ENCODE results near the gene MACROD2.

Gene MACROD2

GRCh38 chr20:15740046-15740775 is 1744.9 kb downstream of the MACROD2 start:
- no peak for DNase-seq (ENCODE audit: low read depth, low spot score)
- Histone ChIP-seq H3K4me1 (ENCODE audit: insufficient read depth, insufficient read length) (no peaks in the 10 kb centered on the region), H3K36me3 (ENCODE audit: insufficient read depth, insufficient read length, low read length) (no peaks in the 10 kb centered on the region), H3K27me3 (ENCODE audit: insufficient read depth, insufficient read length) (no peaks in the 10 kb centered on the region), H3K4me3 (ENCODE audit: insufficient read length, low read depth) (no peak overlapping the region), H3K9ac (ENCODE audit: insufficient read length, low read depth) (no peak overlapping the region), H3K9me3 (ENCODE audit: insufficient read depth, low read length) (no peaks in the 10 kb centered on the region)
- no peak for TF ChIP-seq ZNF274 (IDR thresholded peaks at IDR 0.05; ENCODE audit: low read depth, low read length)
- no peak for TF ChIP-seq YY1 (IDR thresholded peaks at IDR 0.05; ENCODE audit: insufficient read depth, insufficient read length)
- no peak for TF ChIP-seq SUZ12 (IDR thresholded peaks at IDR 0.05; ENCODE audit: extremely low read depth, insufficient read depth, insufficient read length)

GRCh38 chr20:15742087-15742486 is 1746.8 kb downstream of the MACROD2 start:
- Histone ChIP-seq H3K9me3 (ENCODE audit: insufficient read depth, low read length) (peaks cover 1% of the 10 kb centered on the region; the same call in 1 of the 2 replicates), H3K36me3 (ENCODE audit: insufficient read depth, insufficient read length, low read length) (no peaks in the 10 kb centered on the region), H3K27me3 (ENCODE audit: insufficient read depth, insufficient read length) (no peaks in the 10 kb centered on the region), H3K9ac (ENCODE audit: insufficient read length, low read depth) (no peak overlapping the region), H3K4me1 (ENCODE audit: insufficient read depth, insufficient read length) (no peaks in the 10 kb centered on the region), H3K4me3 (ENCODE audit: insufficient read length, low read depth) (no peak overlapping the region)
- no peak for DNase-seq (ENCODE audit: low read depth, low spot score)
- TF ChIP-seq SUZ12 (IDR thresholded peaks at IDR 0.05; ENCODE audit: extremely low read depth, insufficient read depth, insufficient read length) (no peak), YY1 (IDR thresholded peaks at IDR 0.05; ENCODE audit: insufficient read depth, insufficient read length) (no peak), ZNF274 (IDR thresholded peaks at IDR 0.05; ENCODE audit: low read depth, low read length) (no peak)

GRCh38 chr20:15742627-15743026 is 1747.3 kb downstream of the MACROD2 start:
- H3K4me1 ChIP-seq (ENCODE audit: insufficient read depth, insufficient read length) = no peaks in the 10 kb centered on the region
- TF ChIP-seq SUZ12 (IDR thresholded peaks at IDR 0.05; ENCODE audit: extremely low read depth, insufficient read depth, insufficient read length) = no peak
- TF ChIP-seq ZNF274 (IDR thresholded peaks at IDR 0.05; ENCODE audit: low read depth, low read length) = no peak
- no peak for TF ChIP-seq YY1 (IDR thresholded peaks at IDR 0.05; ENCODE audit: insufficient read depth, insufficient read length)
- no peak for DNase-seq (ENCODE audit: low read depth, low spot score)
- H3K27me3 ChIP-seq (ENCODE audit: insufficient read depth, insufficient read length) = no peaks in the 10 kb centered on the region
- peaks cover 6% of the 10 kb centered on the region; the same call in 1 of the 2 replicates for H3K9me3 ChIP-seq (ENCODE audit: insufficient read depth, low read length)
- no peak overlapping the region for H3K9ac ChIP-seq (ENCODE audit: insufficient read length, low read depth)
- H3K36me3 ChIP-seq (ENCODE audit: insufficient read depth, insufficient read length, low read length) = no peaks in the 10 kb centered on the region
- no peak overlapping the region for H3K4me3 ChIP-seq (ENCODE audit: insufficient read length, low read depth)

- H3K9ac ChIP-seq (ENCODE audit: insufficient read length, low read depth) = no peak overlapping the region
- no peak for TF ChIP-seq SUZ12 (IDR thresholded peaks at IDR 0.05; ENCODE audit: extremely low read depth, insufficient read depth, insufficient read length)
- TF ChIP-seq YY1 (IDR thresholded peaks at IDR 0.05; ENCODE audit: insufficient read depth, insufficient read length) = no peak
- TF ChIP-seq ZNF274 (IDR thresholded peaks at IDR 0.05; ENCODE audit: low read depth, low read length) = no peak
- H3K9me3 ChIP-seq (ENCODE audit: insufficient read depth, low read length) = no peaks in the 10 kb centered on the region
- H3K36me3 ChIP-seq (ENCODE audit: insufficient read depth, insufficient read length, low read length) = no peaks in the 10 kb centered on the region
- H3K4me3 ChIP-seq (ENCODE audit: insufficient read length, low read depth) = no peak overlapping the region
- DNase-seq (ENCODE audit: low read depth, low spot score) = no peak
- no peaks in the 10 kb centered on the region for H3K4me1 ChIP-seq (ENCODE audit: insufficient read depth, insufficient read length)
- H3K27me3 ChIP-seq (ENCODE audit: insufficient read depth, insufficient read length) = no peaks in the 10 kb centered on the region
Measured at GRCh38 chr20:15756002-15756753, 1760.9 kb downstream of the MACROD2 start.

- H3K27me3 ChIP-seq (ENCODE audit: insufficient read depth, insufficient read length) = no peaks in the 10 kb centered on the region
- DNase-seq (ENCODE audit: low read depth, low spot score) = no peak
- no peak for TF ChIP-seq ZNF274 (IDR thresholded peaks at IDR 0.05; ENCODE audit: low read depth, low read length)
- TF ChIP-seq YY1 (IDR thresholded peaks at IDR 0.05; ENCODE audit: insufficient read depth, insufficient read length) = no peak
- TF ChIP-seq SUZ12 (IDR thresholded peaks at IDR 0.05; ENCODE audit: extremely low read depth, insufficient read depth, insufficient read length) = no peak
- no peak overlapping the region for H3K4me3 ChIP-seq (ENCODE audit: insufficient read length, low read depth)
- H3K9me3 ChIP-seq (ENCODE audit: insufficient read depth, low read length) = no peaks in the 10 kb centered on the region
- H3K36me3 ChIP-seq (ENCODE audit: insufficient read depth, insufficient read length, low read length) = no peaks in the 10 kb centered on the region
- no peaks in the 10 kb centered on the region for H3K4me1 ChIP-seq (ENCODE audit: insufficient read depth, insufficient read length)
- no peak overlapping the region for H3K9ac ChIP-seq (ENCODE audit: insufficient read length, low read depth)
Measured at GRCh38 chr20:15756754-15757115, 1761.4 kb downstream of the MACROD2 start.

- TF ChIP-seq YY1 (IDR thresholded peaks at IDR 0.05; ENCODE audit: insufficient read depth, insufficient read length) (no peak), SUZ12 (IDR thresholded peaks at IDR 0.05; ENCODE audit: extremely low read depth, insufficient read depth, insufficient read length) (no peak), ZNF274 (IDR thresholded peaks at IDR 0.05; ENCODE audit: low read depth, low read length) (no peak)
- Histone ChIP-seq H3K9me3 (ENCODE audit: insufficient read depth, low read length) (no peaks in the 10 kb centered on the region), H3K36me3 (ENCODE audit: insufficient read depth, insufficient read length, low read length) (no peaks in the 10 kb centered on the region), H3K27me3 (ENCODE audit: insufficient read depth, insufficient read length) (no peaks in the 10 kb centered on the region), H3K9ac (ENCODE audit: insufficient read length, low read depth) (no peak overlapping the region), H3K4me3 (ENCODE audit: insufficient read length, low read depth) (no peak overlapping the region), H3K4me1 (ENCODE audit: insufficient read depth, insufficient read length) (no peaks in the 10 kb centered on the region)
- DNase-seq (ENCODE audit: low read depth, low spot score) = no peak
Measured at GRCh38 chr20:15759594-15759993, 1764.3 kb downstream of the MACROD2 start.

GRCh38 chr20:15760001-15760621 is 1764.8 kb downstream of the MACROD2 start:
- no peak overlapping the region for H3K9ac ChIP-seq (ENCODE audit: insufficient read length, low read depth)
- no peak for DNase-seq (ENCODE audit: low read depth, low spot score)
- no peaks in the 10 kb centered on the region for H3K27me3 ChIP-seq (ENCODE audit: insufficient read depth, insufficient read length)
- no peaks in the 10 kb centered on the region for H3K36me3 ChIP-seq (ENCODE audit: insufficient read depth, insufficient read length, low read length)
- H3K9me3 ChIP-seq (ENCODE audit: insufficient read depth, low read length) = no peaks in the 10 kb centered on the region
- no peak for TF ChIP-seq SUZ12 (IDR thresholded peaks at IDR 0.05; ENCODE audit: extremely low read depth, insufficient read depth, insufficient read length)
- TF ChIP-seq YY1 (IDR thresholded peaks at IDR 0.05; ENCODE audit: insufficient read depth, insufficient read length) = no peak
- TF ChIP-seq ZNF274 (IDR thresholded peaks at IDR 0.05; ENCODE audit: low read depth, low read length) = no peak
- no peak overlapping the region for H3K4me3 ChIP-seq (ENCODE audit: insufficient read length, low read depth)
- no peaks in the 10 kb centered on the region for H3K4me1 ChIP-seq (ENCODE audit: insufficient read depth, insufficient read length)
